K562 (cell line): Measurements from ENCODE around the gene IL10RB. TPM values are rescaled to one million over a fixed set of nuclear protein-coding genes. Genes with fewer than 3 reads are reported as not detected.

Experiments
- ARNT ChIP-seq, 2 experiments: fragments of 450-650 bp; IDR thresholded peaks; 2 replicates each; pipeline ENCODE4 v1.6.1; 2016; ENCODE audit warnings: mild to moderate bottlenecking in 1 of 2
- ATF7 ChIP-seq: fragments of 450-650 bp; IDR thresholded peaks from 2 replicates; pipeline ENCODE4 v1.7.1; 2014; ENCODE audit warnings: mild to moderate bottlenecking, moderate library complexity
- CHD4 ChIP-seq: fragments of 200-600 bp; sonication (generic); IDR thresholded peaks from 3 replicates; pipeline ENCODE4 v1.6.1; 2012; ENCODE audit warnings: low read depth, mild to moderate bottlenecking, mixed read lengths, low read length, inconsistent platforms; ENCODE audit not compliant: insufficient read depth, insufficient replicate concordance, poor library complexity, severe bottlenecking
- HDAC1 ChIP-seq, 2 experiments: fragments of 450-650 bp; IDR thresholded peaks; 2 replicates each; pipeline ENCODE4 v1.6.1; 2016 to 2017; ENCODE audit warnings: inconsistent platforms in 1 of 2, mild to moderate bottlenecking in 1 of 2, moderate library complexity in 1 of 2
- MAZ ChIP-seq, 2 experiments: fragments of 450-650 bp in 1 of 2; sonication (generic) in 1 of 2; formaldehyde crosslinking; IDR thresholded peaks in 1 of 2; conservative IDR thresholded peaks in 1 of 2; 2 replicates each; pipeline versions ENCODE4 v1.4.0 to v1.5.0; 2020; ENCODE audit warnings: mild to moderate bottlenecking in 1 of 2, missing genetic modification reagents in 1 of 2
- NCOA2 ChIP-seq, 2 experiments: fragments of 450-650 bp; IDR thresholded peaks; 2 replicates each; pipeline ENCODE4 v1.6.1; 2018; ENCODE audit warnings: mild to moderate bottlenecking in 2 of 2, moderate library complexity in 1 of 2; ENCODE audit not compliant: partially characterized antibody in 2 of 2
- NCOA4 ChIP-seq: fragments of 450-650 bp; IDR thresholded peaks from 2 replicates; pipeline ENCODE4 v1.6.1; 2018; ENCODE audit warnings: mild to moderate bottlenecking; ENCODE audit not compliant: partially characterized antibody
- NFE2L1 ChIP-seq: fragments of 450-650 bp; IDR thresholded peaks from 2 replicates; pipeline ENCODE4 v1.6.1; 2016; ENCODE audit warnings: missing genetic modification characterization, low read depth, mild to moderate bottlenecking, missing compliant biosample characterization, moderate library complexity, borderline replicate concordance
- SETDB1 ChIP-seq: IDR thresholded peaks from one replicate; pipeline ENCODE4 v1.6.1; 2012; ENCODE audit warnings: low read length, control low read depth, inconsistent platforms
- TRIM24 ChIP-seq, 2 experiments: fragments of 450-650 bp; IDR thresholded peaks; 2 replicates each; pipeline ENCODE4 v1.6.1; 2016
- ZNF140 ChIP-seq: fragments of 250-450 bp; sonication (Bioruptor Pico); IDR thresholded peaks from 2 replicates; pipeline ENCODE4 v1.8.0; 2021; ENCODE audit warnings: moderate library complexity, mild to moderate bottlenecking, inconsistent platforms
- ZNF445 ChIP-seq: fragments of 250-450 bp; sonication (Bioruptor Pico); IDR thresholded peaks from 2 replicates; pipeline ENCODE4 v1.4.0; 2020; ENCODE audit warnings: low read depth, mild to moderate bottlenecking, moderate library complexity
- ZNF79 ChIP-seq: fragments of 250-450 bp; sonication (Bioruptor Pico); IDR thresholded peaks from 2 replicates; pipeline ENCODE4 v1.4.0; 2020; ENCODE audit warnings: low read depth, mild to moderate bottlenecking, moderate library complexity
- ZSCAN32 ChIP-seq: fragments of 450-650 bp; formaldehyde crosslinking; IDR thresholded peaks from 2 replicates; pipeline ENCODE4 v1.4.0; 2020; ENCODE audit warnings: mild to moderate bottlenecking, moderate library complexity
- polyA plus RNA-seq, 8 experiments: library from polyadenylated mRNA; depleted of rRNA in 4 of 8; stranded (reverse) in 5 of 8; unstranded in 3 of 8; fragments of >200 nt; fragmentation: Nextera tagmentation in 2 of 8; fragmentation: Illumina TruSeq in 1 of 8; extraction: Ambion mirVana in 2 of 8; extraction: Trizol in 1 of 8; gene quantifications; 2 replicates each; pipeline versions ENCODE4 v1.2.1 to v1.2.3, GENCODE V29; 2011 to 2014; ENCODE audit warnings: inconsistent platforms in 1 of 8, missing spikeins in 1 of 8
- total RNA-seq, 7 experiments: library from RNA; depleted of rRNA in 6 of 7; stranded (reverse); fragments of >200 nt in 6 of 7; fragmentation: Illumina TruSeq in 2 of 7; extraction: Trizol in 2 of 7; gene quantifications; 2 replicates each; pipeline versions ENCODE4 v1.2.1 to v1.2.3, GENCODE V29; 2011 to 2021; ENCODE audit warnings: low replicate concordance in 1 of 7
- TF ChIP-seq, protein P1 (sequence below), 2 experiments: fragments of 450-650 bp; conservative IDR thresholded peaks; 2 replicates each; pipeline ENCODE4 v1.6.1; 2017; ENCODE audit warnings: mild to moderate bottlenecking in 2 of 2, moderate library complexity in 2 of 2
- TF ChIP-seq, protein P2 (sequence below): fragments of 250-450 bp; sonication (Bioruptor Pico); IDR thresholded peaks from 2 replicates; pipeline ENCODE4 v1.5.0; 2021
- TF ChIP-seq, protein P3 (sequence below): sonication (generic); formaldehyde crosslinking; IDR thresholded peaks from 2 replicates; pipeline ENCODE4 v1.8.1; 2023; ENCODE audit warnings: missing genetic modification reagents, mild to moderate bottlenecking, borderline replicate concordance
- TF ChIP-seq, protein P4 (sequence below): fragments of 250-450 bp; sonication (Bioruptor Pico); IDR thresholded peaks from 2 replicates; pipeline ENCODE4 v1.8.0; 2022; ENCODE audit warnings: inconsistent platforms

The IL10RB gene
- total and polyA plus RNA-seq, 9 of the 15 experiments (the other 6 are each of a cell fraction or from before 2014, with no cell fraction given): 10.9 to 33.8 (median 23.0) TPM

DNA sequence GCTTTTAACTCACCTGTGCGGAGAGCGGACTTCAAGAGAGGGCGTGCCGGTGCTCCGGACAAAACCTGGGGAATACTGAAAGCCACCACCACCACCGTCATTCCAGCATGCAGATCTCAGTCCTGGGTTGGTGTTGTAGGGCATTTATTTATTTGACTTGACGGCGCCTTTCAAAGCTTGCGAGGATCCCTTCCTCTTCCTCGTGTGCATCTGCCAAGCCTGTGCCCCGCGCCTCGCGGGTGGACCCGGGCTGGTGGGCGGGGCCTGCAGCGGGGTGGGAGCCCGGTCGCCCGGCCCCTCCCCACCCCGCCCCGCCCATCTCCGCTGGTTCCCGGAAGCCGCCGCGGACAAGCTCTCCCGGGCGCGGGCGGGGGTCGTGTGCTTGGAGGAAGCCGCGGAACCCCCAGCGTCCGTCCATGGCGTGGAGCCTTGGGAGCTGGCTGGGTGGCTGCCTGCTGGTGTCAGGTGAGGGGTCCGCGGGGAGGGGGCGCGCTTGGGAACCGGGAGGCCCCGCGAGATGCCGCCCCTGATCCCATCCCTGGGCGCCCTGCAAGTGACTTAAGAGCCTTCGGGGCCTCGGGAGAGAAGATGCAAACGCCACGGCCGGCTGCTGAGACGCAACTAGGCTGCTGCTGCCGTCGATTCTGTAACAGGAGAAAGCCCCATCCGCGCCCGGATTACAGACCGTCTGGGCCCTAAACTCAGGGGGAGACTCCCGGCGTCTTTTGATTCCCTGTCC is at the start of gene IL10RB (continued):
- TF ChIP-seq, protein P1, sequence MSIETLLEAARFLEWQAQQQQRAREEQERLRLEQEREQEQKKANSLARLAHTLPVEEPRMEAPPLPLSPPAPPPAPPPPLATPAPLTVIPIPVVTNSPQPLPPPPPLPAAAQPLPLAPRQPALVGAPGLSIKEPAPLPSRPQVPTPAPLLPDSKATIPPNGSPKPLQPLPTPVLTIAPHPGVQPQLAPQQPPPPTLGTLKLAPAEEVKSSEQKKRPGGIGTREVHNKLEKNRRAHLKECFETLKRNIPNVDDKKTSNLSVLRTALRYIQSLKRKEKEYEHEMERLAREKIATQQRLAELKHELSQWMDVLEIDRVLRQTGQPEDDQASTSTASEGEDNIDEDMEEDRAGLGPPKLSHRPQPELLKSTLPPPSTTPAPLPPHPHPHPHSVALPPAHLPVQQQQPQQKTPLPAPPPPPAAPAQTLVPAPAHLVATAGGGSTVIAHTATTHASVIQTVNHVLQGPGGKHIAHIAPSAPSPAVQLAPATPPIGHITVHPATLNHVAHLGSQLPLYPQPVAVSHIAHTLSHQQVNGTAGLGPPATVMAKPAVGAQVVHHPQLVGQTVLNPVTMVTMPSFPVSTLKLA (conservative IDR thresholded peaks at IDR 0.05): peak; percentile 32 to 74; a peak in 3 of 4 replicates
- TF ChIP-seq NCOA2 (IDR thresholded peaks at IDR 0.05; ENCODE audit: partially characterized antibody in 2 of 2) (no peak), TRIM24 (IDR thresholded peaks at IDR 0.05) (no peak), CHD4 (no peak), ATF7 (no peak), SETDB1 (no peak), ZNF79 (CRISPR knock-in tag) (no peak), MAZ (CRISPR knock-in tag; conservative IDR thresholded peaks at IDR 0.05 in 1 of 2, IDR thresholded peaks at IDR 0.05 in 1 of 2) (peak; percentile 86 to 96), ZNF140 (CRISPR knock-in tag) (no peak), NFE2L1 (no peak), ARNT (IDR thresholded peaks at IDR 0.05) (no peak), ZNF445 (CRISPR knock-in tag) (no peak), ZSCAN32 (CRISPR knock-in tag) (no peak), HDAC1 (IDR thresholded peaks at IDR 0.05) (peak in 1 of 2 experiments; percentile 57; a peak in 2 of 4 replicates), NCOA4 (no peak)
- TF ChIP-seq, protein P2, sequence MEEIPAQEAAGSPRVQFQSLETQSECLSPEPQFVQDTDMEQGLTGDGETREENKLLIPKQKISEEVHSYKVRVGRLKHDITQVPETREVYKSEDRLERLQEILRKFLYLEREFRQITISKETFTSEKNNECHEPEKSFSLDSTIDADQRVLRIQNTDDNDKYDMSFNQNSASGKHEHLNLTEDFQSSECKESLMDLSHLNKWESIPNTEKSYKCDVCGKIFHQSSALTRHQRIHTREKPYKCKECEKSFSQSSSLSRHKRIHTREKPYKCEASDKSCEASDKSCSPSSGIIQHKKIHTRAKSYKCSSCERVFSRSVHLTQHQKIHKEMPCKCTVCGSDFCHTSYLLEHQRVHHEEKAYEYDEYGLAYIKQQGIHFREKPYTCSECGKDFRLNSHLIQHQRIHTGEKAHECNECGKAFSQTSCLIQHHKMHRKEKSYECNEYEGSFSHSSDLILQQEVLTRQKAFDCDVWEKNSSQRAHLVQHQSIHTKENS (CRISPR knock-in tag): no peak
- TF ChIP-seq, protein P3, sequence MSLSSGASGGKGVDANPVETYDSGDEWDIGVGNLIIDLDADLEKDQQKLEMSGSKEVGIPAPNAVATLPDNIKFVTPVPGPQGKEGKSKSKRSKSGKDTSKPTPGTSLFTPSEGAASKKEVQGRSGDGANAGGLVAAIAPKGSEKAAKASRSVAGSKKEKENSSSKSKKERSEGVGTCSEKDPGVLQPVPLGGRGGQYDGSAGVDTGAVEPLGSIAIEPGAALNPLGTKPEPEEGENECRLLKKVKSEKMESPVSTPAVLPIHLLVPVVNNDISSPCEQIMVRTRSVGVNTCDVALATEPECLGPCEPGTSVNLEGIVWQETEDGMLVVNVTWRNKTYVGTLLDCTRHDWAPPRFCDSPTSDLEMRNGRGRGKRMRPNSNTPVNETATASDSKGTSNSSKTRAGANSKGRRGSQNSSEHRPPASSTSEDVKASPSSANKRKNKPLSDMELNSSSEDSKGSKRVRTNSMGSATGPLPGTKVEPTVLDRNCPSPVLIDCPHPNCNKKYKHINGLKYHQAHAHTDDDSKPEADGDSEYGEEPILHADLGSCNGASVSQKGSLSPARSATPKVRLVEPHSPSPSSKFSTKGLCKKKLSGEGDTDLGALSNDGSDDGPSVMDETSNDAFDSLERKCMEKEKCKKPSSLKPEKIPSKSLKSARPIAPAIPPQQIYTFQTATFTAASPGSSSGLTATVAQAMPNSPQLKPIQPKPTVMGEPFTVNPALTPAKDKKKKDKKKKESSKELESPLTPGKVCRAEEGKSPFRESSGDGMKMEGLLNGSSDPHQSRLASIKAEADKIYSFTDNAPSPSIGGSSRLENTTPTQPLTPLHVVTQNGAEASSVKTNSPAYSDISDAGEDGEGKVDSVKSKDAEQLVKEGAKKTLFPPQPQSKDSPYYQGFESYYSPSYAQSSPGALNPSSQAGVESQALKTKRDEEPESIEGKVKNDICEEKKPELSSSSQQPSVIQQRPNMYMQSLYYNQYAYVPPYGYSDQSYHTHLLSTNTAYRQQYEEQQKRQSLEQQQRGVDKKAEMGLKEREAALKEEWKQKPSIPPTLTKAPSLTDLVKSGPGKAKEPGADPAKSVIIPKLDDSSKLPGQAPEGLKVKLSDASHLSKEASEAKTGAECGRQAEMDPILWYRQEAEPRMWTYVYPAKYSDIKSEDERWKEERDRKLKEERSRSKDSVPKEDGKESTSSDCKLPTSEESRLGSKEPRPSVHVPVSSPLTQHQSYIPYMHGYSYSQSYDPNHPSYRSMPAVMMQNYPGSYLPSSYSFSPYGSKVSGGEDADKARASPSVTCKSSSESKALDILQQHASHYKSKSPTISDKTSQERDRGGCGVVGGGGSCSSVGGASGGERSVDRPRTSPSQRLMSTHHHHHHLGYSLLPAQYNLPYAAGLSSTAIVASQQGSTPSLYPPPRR (CRISPR knock-in tag): no peak
- TF ChIP-seq, protein P4, sequence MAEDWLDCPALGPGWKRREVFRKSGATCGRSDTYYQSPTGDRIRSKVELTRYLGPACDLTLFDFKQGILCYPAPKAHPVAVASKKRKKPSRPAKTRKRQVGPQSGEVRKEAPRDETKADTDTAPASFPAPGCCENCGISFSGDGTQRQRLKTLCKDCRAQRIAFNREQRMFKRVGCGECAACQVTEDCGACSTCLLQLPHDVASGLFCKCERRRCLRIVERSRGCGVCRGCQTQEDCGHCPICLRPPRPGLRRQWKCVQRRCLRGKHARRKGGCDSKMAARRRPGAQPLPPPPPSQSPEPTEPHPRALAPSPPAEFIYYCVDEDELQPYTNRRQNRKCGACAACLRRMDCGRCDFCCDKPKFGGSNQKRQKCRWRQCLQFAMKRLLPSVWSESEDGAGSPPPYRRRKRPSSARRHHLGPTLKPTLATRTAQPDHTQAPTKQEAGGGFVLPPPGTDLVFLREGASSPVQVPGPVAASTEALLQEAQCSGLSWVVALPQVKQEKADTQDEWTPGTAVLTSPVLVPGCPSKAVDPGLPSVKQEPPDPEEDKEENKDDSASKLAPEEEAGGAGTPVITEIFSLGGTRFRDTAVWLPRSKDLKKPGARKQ: no peak
